Testis (tissue), 2 donors: ENCODE results near the gene PYCR2.

Source experiments
- CTCF ChIP-seq, 3 experiments: fragments of 450-650 bp in 2 of 3; fragments of 200-600 bp in 1 of 3; sonication (generic) in 1 of 3; IDR thresholded peaks; one replicate each; pipeline ENCODE4 v1.5.1; 2016 to 2019; ENCODE audit warnings: antibody characterized with exemption in 3 of 3, mild to moderate bottlenecking in 2 of 3, moderate library complexity in 1 of 3
- POLR2A ChIP-seq: fragments of 450-650 bp; IDR thresholded peaks from one replicate; pipeline ENCODE4 v1.6.1; 2017; ENCODE audit warnings: antibody characterized with exemption, mild to moderate bottlenecking, moderate library complexity

- TF ChIP-seq CTCF (IDR thresholded peaks at IDR 0.05) = no peak
- TF ChIP-seq POLR2A = no peak
Observed at GRCh38 chr1:225891229-225891972, 32.6 kb downstream of the PYCR2 start.
